Measurements from ENCODE around the gene FARS2.

- TF ChIP-seq ZNF561 (tag by site-specific recombination; IDR thresholded peaks at IDR 0.05; ENCODE audit: borderline replicate concordance) (no peak), MYNN (tag by site-specific recombination; IDR thresholded peaks at IDR 0.05; ENCODE audit: borderline replicate concordance) (no peak), ZNF600 (tag by site-specific recombination; IDR thresholded peaks at IDR 0.05) (no peak), ATF2 (tag by site-specific recombination; IDR thresholded peaks at IDR 0.05; ENCODE audit: low read depth) (no peak), CTCF (tag by site-specific recombination; IDR thresholded peaks at IDR 0.05) (no peak)
Measured at GRCh38 chr6:5662797-5663196, 401.5 kb downstream of the FARS2 start.
